Measurements from ENCODE around the gene ARHGAP26. TPM values are rescaled to one million over a fixed set of nuclear protein-coding genes. Genes with fewer than 3 reads are reported as not detected.

The ARHGAP26 gene
- total and polyA plus RNA-seq, 2 of the 4 experiments (the other 2 are of a cell fraction) = 0.54 to 0.56 TPM

DNA sequence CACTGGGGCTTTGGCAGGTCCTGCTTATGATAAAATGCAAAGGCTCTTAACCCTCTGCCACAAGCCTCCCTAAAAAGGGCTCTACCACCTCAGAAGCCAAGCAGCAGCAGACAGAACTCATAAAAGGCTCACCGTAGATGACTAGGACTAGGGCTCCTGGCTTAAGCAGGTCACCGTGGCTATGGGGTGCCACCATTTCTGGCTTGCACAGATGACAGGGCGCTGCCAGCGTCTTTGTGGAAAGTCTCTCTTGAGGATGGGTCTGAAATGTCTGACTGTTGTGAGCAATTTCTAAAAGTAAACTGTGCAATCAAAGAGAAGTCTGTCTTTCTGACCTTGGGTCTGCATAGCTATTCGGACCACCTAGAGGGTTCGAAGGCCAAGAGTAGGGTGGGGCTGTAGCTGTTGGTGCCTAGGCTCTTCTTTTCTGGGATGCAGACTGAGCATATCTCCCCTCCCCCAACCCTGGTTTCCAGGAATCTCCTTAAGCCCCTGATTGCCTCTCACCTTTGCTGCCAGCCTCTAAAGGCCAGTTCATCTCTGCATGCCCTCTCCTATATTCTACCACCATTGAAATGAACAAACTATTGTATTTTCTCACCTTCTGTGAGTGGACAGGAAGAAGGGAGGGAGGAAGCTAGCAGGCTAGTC lies 307.4 kb downstream of the ARHGAP26 start:
- 100% methylated on average over 2 of the region's 6 CpGs; no CpG with 5 or more reads in 1 of the 2 experiments for WGBS, 2 experiments (ENCODE audit: extremely low coverage in 2 of 2, insufficient read length in 1 of 2)
- Histone ChIP-seq H4K20me1 (ENCODE audit: insufficient read depth, low read length) (no peaks in the 10 kb centered on the region), H3K27ac (ENCODE audit: insufficient read depth, low read length) (no peak overlapping the region), H3K23ac (ENCODE audit: low read depth, low read length) (no peak overlapping the region; the same call in 1 of the 2 replicates), H3K79me1 (ENCODE audit: low read depth in 1 of 2, low read length in 2 of 2) (no peaks in the 10 kb centered on the region), H3K14ac (replicated peaks; ENCODE audit: low read depth, low read length) (no peak overlapping the region), H3K27me3 (ENCODE audit: control insufficient read depth, insufficient read depth, low read length) (no peaks in the 10 kb centered on the region), H3K9me1 (ENCODE audit: insufficient read depth, low read length) (0 out of 2 replicates have a peak, but pooled peaks cover 3% of the 10 kb centered on the region), H3K4me3 (ENCODE audit: insufficient read depth, low read depth, low read length) (no peak overlapping the region), H3K9ac (ENCODE audit: low read depth, low read length) (no peak overlapping the region), H2AK5ac (ENCODE audit: low read depth, low read length) (peak overlapping the region; percentile 25; the same call in 1 of the 2 replicates), H3K9me3 (ENCODE audit: control insufficient read depth, insufficient read depth, low read length) (no peaks in the 10 kb centered on the region), H3K36me3 (ENCODE audit: control insufficient read depth, insufficient read depth, low read length) (no peaks in the 10 kb centered on the region), H3K4me1 (ENCODE audit: control insufficient read depth, insufficient read depth, low read length) (peaks cover 3% of the 10 kb centered on the region), H2BK120ac (ENCODE audit: low read depth, low read length) (no peak overlapping the region; the same call in none of the 2 replicates), H2BK5ac (ENCODE audit: low read depth, low read length, poor library complexity, severe bottlenecking) (no peak overlapping the region), H4K8ac (ENCODE audit: low read depth in 2 of 2, low read length in 2 of 2) (no peak overlapping the region), H3K18ac (ENCODE audit: low read depth, low read length) (no peak overlapping the region), H2AK9ac (replicated peaks; ENCODE audit: low read depth, low read length, poor library complexity) (no peak overlapping the region), H4K91ac (ENCODE audit: insufficient read depth, low read depth, low read length) (no peak overlapping the region), H4K5ac (ENCODE audit: low read depth, low read length) (no peak overlapping the region), H3K4ac (ENCODE audit: low read depth, low read length) (peak overlapping the region; percentile 24; the same call in 1 of the 2 replicates), H2BK20ac (ENCODE audit: low read depth, low read length) (peak overlapping the region; percentile 35), H3K56ac (ENCODE audit: extremely low read depth, insufficient read depth, low read length) (no peak overlapping the region), H3K4me2 (ENCODE audit: low read depth, low read length) (no peak overlapping the region), H2BK15ac (ENCODE audit: low read depth, low read length) (no peak overlapping the region), H2AFZ (replicated peaks; ENCODE audit: low read length, poor library complexity) (no peak overlapping the region)
- intact Hi-C loops (cut with micrococcal nuclease) = no loop called here
- POLR2A ChIA-PET (ENCODE audit: unreplicated experiment) = no interaction called here
- dilution Hi-C loops (cut with HindIII; ENCODE audit: low sequenced_read_pairs, unreplicated experiment) = no loop called here
- TF ChIP-seq RAD21 (IDR thresholded peaks at IDR 0.05; ENCODE audit: low read length) = no peak
- no peak for TF ChIP-seq POLR2A (IDR thresholded peaks at IDR 0.05; ENCODE audit: low read depth, low read length)
- TF ChIP-seq MAZ (IDR thresholded peaks at IDR 0.05; ENCODE audit: borderline replicate concordance, low read depth, low read length) = no peak
- TF ChIP-seq, protein P1, sequence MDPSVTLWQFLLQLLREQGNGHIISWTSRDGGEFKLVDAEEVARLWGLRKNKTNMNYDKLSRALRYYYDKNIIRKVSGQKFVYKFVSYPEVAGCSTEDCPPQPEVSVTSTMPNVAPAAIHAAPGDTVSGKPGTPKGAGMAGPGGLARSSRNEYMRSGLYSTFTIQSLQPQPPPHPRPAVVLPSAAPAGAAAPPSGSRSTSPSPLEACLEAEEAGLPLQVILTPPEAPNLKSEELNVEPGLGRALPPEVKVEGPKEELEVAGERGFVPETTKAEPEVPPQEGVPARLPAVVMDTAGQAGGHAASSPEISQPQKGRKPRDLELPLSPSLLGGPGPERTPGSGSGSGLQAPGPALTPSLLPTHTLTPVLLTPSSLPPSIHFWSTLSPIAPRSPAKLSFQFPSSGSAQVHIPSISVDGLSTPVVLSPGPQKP (IDR thresholded peaks at IDR 0.05; ENCODE audit: borderline replicate concordance, low read depth, low read length) = no peak
- TF ChIP-seq MXI1 (IDR thresholded peaks at IDR 0.05; ENCODE audit: borderline replicate concordance, low read depth, low read length) = no peak
- TF ChIP-seq BHLHE40 (IDR thresholded peaks at IDR 0.05; ENCODE audit: low read depth, low read length) = no peak
- TF ChIP-seq RCOR1 (IDR thresholded peaks at IDR 0.05; ENCODE audit: insufficient replicate concordance, low read length) = no peak
- no peak for TF ChIP-seq RFX5 (IDR thresholded peaks at IDR 0.05; ENCODE audit: low read depth, low read length)
- no TSS peak for BruUV-seq (replicated peaks)
- ATAC-seq (ENCODE audit: low read depth) = no peak
- in situ Hi-C loops (cut with MboI; ENCODE audit: low sequenced_read_pairs) = no loop called here
- CTCF ChIA-PET = no interaction called here
- DNase-seq = no peak
